HG03097 (cell line): ENCODE measurements around the gene CASS4.

Experiments
- ATAC-seq: cut with Tn5 transposase; IDR thresholded peaks from one replicate; pipeline ENCODE4 v1.9.1; 2021; ENCODE audit not compliant: unreplicated experiment, low FRiP score

Gene CASS4

DNA sequence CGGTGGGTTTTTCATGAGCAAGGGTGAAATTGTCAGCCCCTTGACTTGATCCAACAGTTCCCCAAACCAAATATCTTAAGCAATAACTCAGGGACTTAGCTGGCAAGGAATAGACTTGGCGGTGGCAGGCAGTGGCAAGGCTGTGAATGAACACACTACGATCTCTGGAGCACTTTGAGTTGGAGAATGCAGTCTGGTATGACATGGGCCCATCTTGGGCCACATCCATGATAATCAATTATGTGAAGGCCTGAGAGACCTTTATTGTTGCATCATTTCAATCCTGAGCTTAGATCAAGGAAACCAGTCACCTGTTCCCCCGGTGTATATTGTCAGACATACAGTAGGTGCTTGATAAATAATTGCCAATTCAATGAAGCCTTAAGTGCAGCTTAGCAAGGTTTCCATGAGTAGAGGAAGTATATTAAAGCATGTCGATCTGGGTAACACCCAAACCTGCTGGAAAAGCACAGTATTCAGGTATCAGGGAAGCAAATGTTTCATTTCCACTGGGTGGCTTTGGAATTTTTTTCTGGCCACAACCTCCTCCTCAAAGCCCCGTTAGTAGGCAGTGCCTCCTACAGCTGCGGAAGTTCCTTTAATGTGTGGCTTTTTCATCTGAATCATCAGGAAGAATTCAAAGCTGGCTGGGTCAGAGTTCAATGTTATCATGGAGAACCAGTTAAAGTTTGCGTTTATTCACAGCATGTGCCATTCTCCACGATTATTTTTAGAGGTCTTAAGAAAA, 10.2 kb downstream of the CASS4 start:
- no peak for ATAC-seq

GRCh38 chr20:56422824-56423189, 10.7 kb downstream of the CASS4 start:
- ATAC-seq, result no peak

DNA sequence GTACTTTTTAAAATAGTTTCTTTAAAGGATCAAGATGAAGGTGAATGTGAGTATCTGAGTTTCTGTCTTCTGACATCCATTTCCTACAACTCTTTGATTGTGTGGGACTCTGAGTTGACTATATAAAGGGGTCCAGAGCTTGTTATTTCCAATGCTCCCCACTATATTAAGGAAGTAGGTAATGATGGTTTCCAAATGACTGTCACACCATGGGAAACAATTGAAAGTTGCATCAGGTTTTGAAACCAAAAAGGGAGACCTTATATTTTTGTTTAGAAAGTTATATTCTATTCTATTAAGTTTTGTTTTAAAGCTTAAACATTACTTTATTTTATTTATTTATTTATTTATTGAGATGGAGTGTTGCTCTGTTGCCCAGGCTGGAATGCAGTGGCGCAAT, 11.2 kb downstream of the CASS4 start:
- ATAC-seq, result no peak

DNA sequence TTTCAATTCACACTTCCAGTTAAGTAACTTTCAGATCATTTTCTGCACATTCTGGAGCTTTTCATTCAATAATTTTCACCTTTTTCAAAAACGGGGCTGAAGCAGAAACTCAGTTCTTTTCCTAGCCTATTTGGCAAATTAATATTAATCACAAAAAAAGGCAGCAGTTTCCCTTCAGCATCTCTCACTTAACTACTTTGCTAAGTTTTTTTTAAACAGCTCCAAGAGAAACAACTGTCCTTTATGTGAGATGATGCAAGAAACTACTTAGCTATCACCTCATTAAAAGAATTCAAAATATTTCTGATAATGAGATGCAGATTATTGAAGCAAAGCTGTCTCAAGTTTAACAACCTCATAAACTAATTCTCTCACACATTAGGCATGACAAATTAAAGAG, 11.8 kb downstream of the CASS4 start:
- ATAC-seq, result no peak

GRCh38 chr20:56424931-56425330, 12.9 kb downstream of the CASS4 start:
- ATAC-seq, result no peak

GRCh38 chr20:56426026-56426425, 14.0 kb downstream of the CASS4 start:
- no peak for ATAC-seq

DNA sequence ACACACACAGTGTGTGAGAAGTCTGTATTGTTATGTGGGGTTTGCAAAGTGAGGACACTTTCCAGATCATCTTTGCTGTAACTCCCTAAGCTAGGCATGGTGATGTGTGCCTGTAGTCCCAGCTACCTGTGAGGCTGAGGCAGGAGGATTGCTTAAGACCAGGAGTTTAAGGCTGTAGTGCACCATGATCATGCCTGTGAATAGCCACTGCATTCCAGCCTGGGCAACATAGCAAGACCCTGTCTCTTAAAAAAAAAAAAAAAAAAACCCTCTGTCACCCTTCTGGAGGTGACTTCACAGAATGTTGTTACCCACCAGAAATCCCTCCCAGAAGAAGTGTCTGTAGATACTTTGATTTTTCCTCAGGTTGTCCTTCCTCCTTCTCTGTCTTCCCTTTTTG, 14.9 kb downstream of the CASS4 start:
- no peak for ATAC-seq

GRCh38 chr20:56427797-56428196, 15.7 kb downstream of the CASS4 start:
- no peak for ATAC-seq

GRCh38 chr20:56428410-56428809, 16.4 kb downstream of the CASS4 start:
- no peak for ATAC-seq

GRCh38 chr20:56428881-56429280, 16.8 kb downstream of the CASS4 start:
- no peak for ATAC-seq

- ATAC-seq, result no peak
These were observed 17.4 kb downstream of the CASS4 start for GRCh38 chr20:56429502-56429901.

DNA sequence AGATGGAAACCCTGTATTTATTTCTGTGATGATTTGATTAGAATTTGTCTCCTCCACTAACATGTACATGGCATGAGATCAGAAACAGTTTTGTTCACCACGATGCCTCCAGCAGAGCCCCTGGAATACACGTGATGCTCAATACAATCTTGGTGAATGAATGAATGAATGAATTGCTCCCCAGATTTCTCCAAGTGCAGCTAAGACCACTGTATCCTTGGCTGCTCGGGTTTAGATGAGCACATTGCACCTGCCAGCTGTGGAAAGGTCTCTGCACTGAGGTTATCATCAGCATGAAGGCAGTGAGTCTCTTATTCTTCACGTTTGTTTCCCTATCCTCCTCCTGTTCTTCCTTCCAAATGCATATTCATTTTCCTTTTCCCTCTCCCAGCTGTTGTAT, 17.9 kb downstream of the CASS4 start:
- no peak for ATAC-seq

DNA sequence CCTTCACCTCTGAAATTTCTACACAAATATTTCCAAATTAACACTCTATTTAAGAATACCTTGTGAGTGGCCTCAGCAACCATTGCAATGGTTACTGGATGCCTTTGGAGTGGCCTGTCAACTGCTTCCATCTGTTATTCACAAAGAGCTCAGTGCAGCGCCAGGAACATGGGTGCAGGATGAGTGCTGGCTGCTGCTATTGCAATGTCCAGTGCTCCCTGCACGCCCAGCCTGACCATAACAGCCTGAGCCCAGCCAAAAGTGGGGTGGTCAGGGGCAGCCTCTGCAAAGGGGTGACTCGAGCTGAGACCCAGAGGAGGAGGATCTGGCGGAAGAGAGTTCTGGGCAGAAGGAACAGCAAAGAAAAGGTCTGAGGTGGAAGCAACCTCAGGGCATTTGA, 18.4 kb downstream of the CASS4 start:
- no peak for ATAC-seq

GRCh38 chr20:56430957-56431356, 18.9 kb downstream of the CASS4 start:
- no peak for ATAC-seq

GRCh38 chr20:56431471-56431870, 19.4 kb downstream of the CASS4 start:
- ATAC-seq, result no peak

DNA sequence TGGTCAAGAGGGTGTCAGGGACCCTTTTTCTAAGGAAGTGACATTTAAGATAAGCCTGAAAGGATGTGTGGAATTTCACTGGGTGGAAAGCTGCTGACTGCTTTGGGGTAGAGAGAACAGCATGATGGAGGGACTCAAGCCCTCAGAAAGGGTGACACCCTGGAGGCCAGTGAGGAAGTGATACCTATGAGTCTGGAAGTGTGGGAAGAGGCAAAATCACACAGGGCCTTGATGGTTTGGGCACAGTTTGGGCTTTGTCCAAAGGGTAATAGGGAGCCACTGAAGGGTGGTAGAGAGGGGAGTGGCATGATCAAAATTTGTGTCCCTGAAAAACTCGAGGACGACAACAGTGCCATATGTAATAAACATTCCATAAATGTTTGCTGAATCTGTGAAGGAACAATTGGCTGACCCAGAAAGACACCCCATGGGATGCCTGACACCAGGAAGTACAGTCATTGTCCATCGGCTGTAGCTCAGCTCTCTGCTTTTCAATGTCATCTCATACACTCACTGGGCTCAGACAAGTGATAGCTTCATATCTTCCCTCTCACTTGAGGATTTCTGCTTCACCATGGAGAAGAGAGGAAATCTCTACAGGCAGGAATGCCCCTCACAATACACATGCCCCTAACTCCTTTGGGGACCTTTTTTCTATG, 21.3 kb downstream of the CASS4 start:
- no peak for ATAC-seq

- ATAC-seq, result no peak
These were observed 21.8 kb downstream of the CASS4 start for GRCh38 chr20:56433880-56434255.

- ATAC-seq, result no peak
These were observed 25.3 kb downstream of the CASS4 start for GRCh38 chr20:56437196-56437960.

- no peak for ATAC-seq
These were observed 26.2 kb downstream of the CASS4 start for GRCh38 chr20:56438284-56438683.

GRCh38 chr20:56439771-56440291, 27.8 kb downstream of the CASS4 start:
- ATAC-seq, result no peak

GRCh38 chr20:56440346-56441007, 28.4 kb downstream of the CASS4 start:
- no peak for ATAC-seq
